IMR-90 (cell line): ENCODE results near the gene ZMAT5. TPM values are rescaled to one million over a fixed set of nuclear protein-coding genes. Genes with fewer than 3 reads are reported as not detected.

ENCODE experiments used
- ATAC-seq: fragments of 200-7000 bp; cut with Tn5 transposase; 2 replicates; pipeline ENCODE4 v1.9.1; 2020; ENCODE audit warnings: low read depth, mild to moderate bottlenecking, moderate library complexity
- BruUV-seq: library from RNA; stranded (reverse); fragments of 400-500 nt; replicated peaks from 2 replicates; lab custom pipeline; 2021; lab: Mats Ljungman, UMichigan
- CTCF ChIA-PET: fragments of 300-600 bp; formaldehyde crosslinking; extraction: SDS; loops from one replicate; lab custom pipeline; 2021; ENCODE audit warnings: antibody characterized with exemption; lab: Yijun Ruan, JAX
- POLR2A ChIA-PET: fragments of 300-600 bp; sonication (Branson Sonifier 250); formaldehyde crosslinking; loops from one replicate; lab custom pipeline; 2022; ENCODE audit warnings: antibody characterized with exemption; ENCODE audit not compliant: unreplicated experiment; lab: Charles Lee
- DNase-seq: peaks from one replicate; pipeline ENCODE4 v3.0.0; 2013
- H2AFZ ChIP-seq: replicated peaks from 2 replicates; pipeline ENCODE3; 2013; ENCODE audit warnings: low read length, mild to moderate bottlenecking; ENCODE audit not compliant: poor library complexity
- H2AK5ac ChIP-seq: 2 replicates; pipeline ENCODE4 v1.6.1; 2013; ENCODE audit warnings: low read depth, low read length, inconsistent platforms
- H2AK9ac ChIP-seq: replicated peaks from 2 replicates; pipeline ENCODE3; 2013; ENCODE audit warnings: mild to moderate bottlenecking, low read depth, low read length, moderate library complexity; ENCODE audit not compliant: poor library complexity
- H2BK120ac ChIP-seq: 2 replicates; pipeline ENCODE4 v1.6.1; 2013; ENCODE audit warnings: low read depth, low read length, inconsistent platforms
- H2BK15ac ChIP-seq: 3 replicates; pipeline ENCODE4 v1.6.1; 2013; ENCODE audit warnings: low read depth, low read length, inconsistent platforms
- H2BK20ac ChIP-seq: 2 replicates; pipeline ENCODE4 v1.6.1; 2013; ENCODE audit warnings: low read depth, mild to moderate bottlenecking, inconsistent platforms, low read length, moderate library complexity
- H2BK5ac ChIP-seq: 2 replicates; pipeline ENCODE4 v1.6.1; 2013; ENCODE audit warnings: mild to moderate bottlenecking, low read depth, low read length, inconsistent platforms; ENCODE audit not compliant: poor library complexity, severe bottlenecking
- H3K14ac ChIP-seq: replicated peaks from 2 replicates; pipeline ENCODE4 v1.6.1; 2013; ENCODE audit warnings: low read depth, low read length, inconsistent platforms
- H3K18ac ChIP-seq: 2 replicates; pipeline ENCODE4 v1.6.1; 2013; ENCODE audit warnings: low read depth, low read length, control low read depth
- H3K23ac ChIP-seq: 2 replicates; pipeline ENCODE4 v1.6.1; 2013; ENCODE audit warnings: low read depth, low read length, inconsistent platforms
- H3K27ac ChIP-seq: 2 replicates; pipeline ENCODE4 v1.5.1; 2013; ENCODE audit warnings: mild to moderate bottlenecking, control low read depth, low read length; ENCODE audit not compliant: insufficient read depth
- H3K27me3 ChIP-seq: 2 replicates; pipeline ENCODE4 v1.6.1; 2013; ENCODE audit warnings: low read length; ENCODE audit not compliant: control insufficient read depth, insufficient read depth
- H3K36me3 ChIP-seq: 2 replicates; pipeline ENCODE4 v1.6.1; 2013; ENCODE audit warnings: low read length, mixed read lengths; ENCODE audit not compliant: control insufficient read depth, insufficient read depth
- H3K4ac ChIP-seq: 2 replicates; pipeline ENCODE4 v1.6.1; 2013; ENCODE audit warnings: low read depth, low read length, inconsistent platforms
- H3K4me1 ChIP-seq: 2 replicates; pipeline ENCODE4 v1.6.1; 2013; ENCODE audit warnings: low read length, mixed read lengths; ENCODE audit not compliant: control insufficient read depth, insufficient read depth
- H3K4me2 ChIP-seq: 2 replicates; pipeline ENCODE4 v1.6.1; 2013; ENCODE audit warnings: low read depth, mild to moderate bottlenecking, control low read depth, low read length, moderate library complexity
- H3K4me3 ChIP-seq: 2 replicates; pipeline ENCODE4 v1.5.1; 2013; ENCODE audit warnings: low read depth, mild to moderate bottlenecking, control low read depth, low read length, moderate library complexity; ENCODE audit not compliant: insufficient read depth
- H3K56ac ChIP-seq: 2 replicates; pipeline ENCODE4 v1.6.1; 2013; ENCODE audit warnings: low read length, inconsistent platforms; ENCODE audit not compliant: insufficient read depth; ENCODE audit errors: extremely low read depth
- H3K79me1 ChIP-seq, 2 experiments: 2 replicates each; pipeline ENCODE4 v1.6.1; 2013; ENCODE audit warnings: low read length in 2 of 2, inconsistent platforms in 1 of 2, low read depth in 1 of 2
- H3K9ac ChIP-seq: 2 replicates; pipeline ENCODE4 v1.6.1; 2013; ENCODE audit warnings: low read depth, low read length, control low read depth
- H3K9me1 ChIP-seq: 2 replicates; pipeline ENCODE4 v1.6.1; 2013; ENCODE audit warnings: low read length, inconsistent platforms; ENCODE audit not compliant: insufficient read depth
- H3K9me3 ChIP-seq: 2 replicates; pipeline ENCODE4 v1.6.1; 2013; ENCODE audit warnings: low read length; ENCODE audit not compliant: control insufficient read depth, insufficient read depth
- H4K20me1 ChIP-seq: 2 replicates; pipeline ENCODE4 v1.6.1; 2013; ENCODE audit warnings: low read length, inconsistent platforms; ENCODE audit not compliant: insufficient read depth
- H4K5ac ChIP-seq: 2 replicates; pipeline ENCODE4 v1.6.1; 2013; ENCODE audit warnings: mild to moderate bottlenecking, low read depth, low read length, control low read depth
- H4K8ac ChIP-seq, 2 experiments: 2 replicates each; pipeline ENCODE4 v1.6.1; 2013; ENCODE audit warnings: low read depth in 2 of 2, low read length in 2 of 2, control low read depth in 1 of 2, inconsistent platforms in 1 of 2
- H4K91ac ChIP-seq: 2 replicates; pipeline ENCODE4 v1.6.1; 2013; ENCODE audit warnings: low read depth, low read length, inconsistent platforms; ENCODE audit not compliant: insufficient read depth
- CEBPB ChIP-seq: IDR thresholded peaks from 2 replicates; pipeline ENCODE4 v1.6.1; 2012; ENCODE audit warnings: low read depth, low read length, improper control_type of control experiment
- CTCF ChIP-seq: conservative IDR thresholded peaks from 2 replicates; pipeline ENCODE4 v1.5.1; 2012; ENCODE audit warnings: mild to moderate bottlenecking, low read depth, low read length, improper control_type of control experiment
- ELK1 ChIP-seq: fragments of 150-350 bp; IDR thresholded peaks from 2 replicates; pipeline ENCODE4 v1.6.1; 2016; ENCODE audit warnings: low read depth, mild to moderate bottlenecking, low read length, moderate library complexity, borderline replicate concordance
- FOS ChIP-seq: fragments of 150-350 bp; IDR thresholded peaks from 2 replicates; pipeline ENCODE4 v1.6.1; 2016; ENCODE audit warnings: low read depth, low read length
- MAFK ChIP-seq: IDR thresholded peaks from 2 replicates; pipeline ENCODE4 v1.6.1; 2012; ENCODE audit warnings: low read depth, low read length, improper control_type of control experiment
- NFE2L2 ChIP-seq: fragments of 150-350 bp; IDR thresholded peaks from 2 replicates; pipeline ENCODE4 v1.6.1; 2016; ENCODE audit warnings: low read depth, mild to moderate bottlenecking, low read length
- POLR2A ChIP-seq: IDR thresholded peaks from 2 replicates; pipeline ENCODE4 v1.6.1; 2012; ENCODE audit warnings: mild to moderate bottlenecking, low read depth, low read length
- RAD21 ChIP-seq: IDR thresholded peaks from 2 replicates; pipeline ENCODE4 v1.6.1; 2012; ENCODE audit warnings: low read length, improper control_type of control experiment
- WGBS, 2 experiments: methylation state at CpG; one replicate each; pipeline versions ENCODE4 v1.1.5 to v1.1.7; 2013; ENCODE audit warnings: missing lambda C conversion rate in 2 of 2; ENCODE audit not compliant: insufficient read length in 1 of 2; ENCODE audit errors: extremely low coverage in 2 of 2; 5-methylcytosine and 5-hydroxymethylcytosine counted together
- dilution Hi-C: fragments of 300-500 bp; cut with HindIII; formaldehyde crosslinking; loops from one replicate; pipeline ENCODE4 v1.14.3; 2018; ENCODE audit warnings: low sequenced_read_pairs; ENCODE audit not compliant: unreplicated experiment
- in situ Hi-C: fragments of 300-500 bp; cut with MboI; formaldehyde crosslinking; loops from 3 replicates; pipeline ENCODE4 v1.14.3; 2019; ENCODE audit warnings: low sequenced_read_pairs, inconsistent platforms, mixed read lengths
- intact Hi-C: fragments of 100-400 bp; cut with micrococcal nuclease; formaldehyde crosslinking; loops from 2 replicates; pipeline ENCODE4 v1.10.0; 2022
- polyA plus RNA-seq, 3 experiments: library from polyadenylated mRNA; depleted of rRNA; stranded (reverse); fragments of >200 nt; gene quantifications; 2 replicates each; pipeline ENCODE4 v1.2.3, GENCODE V29; 2012; ENCODE audit warnings: low replicate concordance in 1 of 3
- total RNA-seq: library from RNA; depleted of rRNA; stranded (reverse); fragments of >200 nt; gene quantifications from 2 replicates; pipeline ENCODE4 v1.2.3, GENCODE V29; 2012

The ZMAT5 gene
- total and polyA plus RNA-seq, 2 of the 4 experiments (the other 2 are of a cell fraction): 21.7 to 31.8 TPM

GRCh38 chr22:29695129-29695926 lies 71.5 kb downstream of the ZMAT5 start (continued):
- no peak for TF ChIP-seq CEBPB

GRCh38 chr22:29693671-29694070 lies 73.1 kb downstream of the ZMAT5 start:
- DNase-seq (no peak), ATAC-seq (no peak)
- Histone ChIP-seq H4K20me1 (peaks cover 9% of the 10 kb centered on the region), H3K4me2 (no peak overlapping the region), H2AK9ac (no peak overlapping the region), H2AK5ac (no peak overlapping the region), H3K23ac (no peak overlapping the region), H3K9ac (no peak overlapping the region), H3K14ac (no peak overlapping the region), H3K4ac (no peak overlapping the region), H3K79me1 (peaks cover 4 to 18% of the 10 kb centered on the region in 2 experiments; a peak in 3 of 4 replicates), H3K56ac (no peak overlapping the region), H2BK15ac (no peak overlapping the region), H3K27me3 (no peaks in the 10 kb centered on the region), H3K9me3 (no peaks in the 10 kb centered on the region), H3K18ac (no peak overlapping the region), H3K27ac (no peak overlapping the region), H4K8ac (no peak overlapping the region), H3K36me3 (peaks cover 45% of the 10 kb centered on the region), H2BK120ac (no peak overlapping the region), H2BK5ac (no peak overlapping the region), H3K4me3 (no peak overlapping the region), H4K5ac (no peak overlapping the region), H3K9me1 (no peaks in the 10 kb centered on the region), H3K4me1 (0 out of 2 replicates have a peak, but pooled peaks cover 2% of the 10 kb centered on the region), H2AFZ (no peak overlapping the region), H2BK20ac (no peak overlapping the region), H4K91ac (no peak overlapping the region)
- in situ Hi-C loops (no loop called here), dilution Hi-C loops (loop anchor here (25.0 kb wide), 1 partner anchor 344 kb away; no protein-coding TSS in a partner anchor), intact Hi-C loops (no loop called here)
- no CpG with 5 or more reads among the region's 9 CpGs for WGBS, 2 experiments
- POLR2A ChIA-PET: interaction anchor here (0.6 kb wide), 1 partner anchor 107 kb away, joined by 3 read pairs; no protein-coding TSS in a partner anchor
- TF ChIP-seq ELK1 (no peak), NFE2L2 (no peak), CTCF (no peak), RAD21 (no peak), MAFK (no peak), POLR2A (no peak), FOS (no peak)
- no TSS peak for BruUV-seq
- CTCF ChIA-PET: no interaction called here
